ENCODE data around the gene ARHGEF28.

Gene ARHGEF28

GRCh38 chr5:73623901-73624404 lies 2.0 kb upstream of the ARHGEF28 start:
- DNase-seq (ENCODE audit: low read depth), result no peak

GRCh38 chr5:73624888-73625287 lies 1.1 kb upstream of the ARHGEF28 start:
- no peak for DNase-seq (ENCODE audit: low read depth)

- DNase-seq (ENCODE audit: low read depth), result no peak
Measured at GRCh38 chr5:73625372-73625943, 538 bp upstream of the ARHGEF28 start.

- no peak for DNase-seq (ENCODE audit: low read depth)
Measured at GRCh38 chr5:73626814-73627313, 868 bp downstream of the ARHGEF28 start.

GRCh38 chr5:73629456-73629855 lies 3.5 kb downstream of the ARHGEF28 start:
- no peak for DNase-seq (ENCODE audit: low read depth)

GRCh38 chr5:73630765-73631164 lies 4.8 kb downstream of the ARHGEF28 start:
- DNase-seq (ENCODE audit: low read depth), result no peak

- DNase-seq (ENCODE audit: low read depth), result no peak
Measured at GRCh38 chr5:73631500-73631899, 5.5 kb downstream of the ARHGEF28 start.

GRCh38 chr5:73633060-73633459 lies 7.1 kb downstream of the ARHGEF28 start:
- no peak for DNase-seq (ENCODE audit: low read depth)

GRCh38 chr5:73636408-73636807 lies 10.4 kb downstream of the ARHGEF28 start:
- no peak for DNase-seq (ENCODE audit: low read depth)

GRCh38 chr5:73637565-73637964 lies 11.6 kb downstream of the ARHGEF28 start:
- DNase-seq (ENCODE audit: low read depth), result no peak

GRCh38 chr5:73638344-73639095 lies 12.5 kb downstream of the ARHGEF28 start:
- no peak for DNase-seq (ENCODE audit: low read depth)

- no peak for DNase-seq (ENCODE audit: low read depth)
Measured at GRCh38 chr5:73640861-73641320, 14.9 kb downstream of the ARHGEF28 start.

- DNase-seq (ENCODE audit: low read depth), result no peak
Measured at GRCh38 chr5:73641811-73642210, 15.8 kb downstream of the ARHGEF28 start.

GRCh38 chr5:73642344-73642743 lies 16.3 kb downstream of the ARHGEF28 start:
- DNase-seq (ENCODE audit: low read depth), result no peak

- no peak for DNase-seq (ENCODE audit: low read depth)
Measured at GRCh38 chr5:73644385-73644963, 18.5 kb downstream of the ARHGEF28 start.

GRCh38 chr5:73647721-73648120 lies 21.7 kb downstream of the ARHGEF28 start:
- DNase-seq (ENCODE audit: low read depth), result no peak

- DNase-seq (ENCODE audit: low read depth), result no peak
Measured at GRCh38 chr5:73648515-73648914, 22.5 kb downstream of the ARHGEF28 start.

GRCh38 chr5:73649926-73650325 lies 23.9 kb downstream of the ARHGEF28 start:
- no peak for DNase-seq (ENCODE audit: low read depth)

- DNase-seq (ENCODE audit: low read depth), result no peak
Measured at GRCh38 chr5:73652391-73652790, 26.4 kb downstream of the ARHGEF28 start.

GRCh38 chr5:73654171-73654811 lies 28.3 kb downstream of the ARHGEF28 start:
- DNase-seq (ENCODE audit: low read depth), result no peak

GRCh38 chr5:73654819-73655318 lies 28.9 kb downstream of the ARHGEF28 start:
- no peak for DNase-seq (ENCODE audit: low read depth)

GRCh38 chr5:73655521-73656160 lies 29.6 kb downstream of the ARHGEF28 start:
- DNase-seq (ENCODE audit: low read depth), result no peak

Data from stimulated activated CD8-positive, alpha-beta memory T cell treated with anti-CD3 and anti-CD28 coated beads, Interleukin-12 subunit alpha, Interleukin-12 subunit beta, amount 100 ng/mL, for 1 hour (primary cell).